Muscle of arm (tissue), 12 donors: Measurements from ENCODE around the gene FRMPD3. TPM values are rescaled to one million over a fixed set of nuclear protein-coding genes. Genes with fewer than 3 reads are reported as not detected.

Experiments used
- DNase-seq: peaks from one replicate; pipeline ENCODE4 v3.0.0-alpha.2; 2013
- polyA plus RNA-seq, 12 donors: library from polyadenylated mRNA; unstranded; fragments of 120-200 nt; gene quantifications; one replicate each; pipeline ENCODE4 v1.2.1, GENCODE V29; 2013; ENCODE audit not compliant: insufficient read length in 12 of 12

FRMPD3 gene
- polyA plus RNA-seq, 12 donors = 0.10 to 0.39 (median 0.15) TPM; not detected in 2

DNA sequence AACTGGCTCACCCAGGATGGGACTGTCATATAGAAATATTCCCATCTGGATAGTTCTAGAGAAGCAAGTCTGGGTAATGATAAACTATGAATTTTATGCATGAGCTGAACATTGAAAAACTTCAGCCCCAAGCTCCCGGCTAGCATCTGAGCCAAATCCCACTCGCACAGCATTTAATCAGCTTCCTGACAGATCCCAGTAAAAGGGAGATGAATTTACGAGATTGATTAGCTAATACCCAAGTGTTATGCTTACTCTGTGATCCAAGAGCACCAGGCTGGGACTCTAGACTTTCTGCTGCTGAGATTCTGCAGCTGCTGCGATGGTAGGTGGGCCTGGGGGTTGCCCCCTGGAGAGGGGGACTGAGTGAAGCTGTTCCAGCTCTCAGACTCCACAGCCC, 28.0 kb downstream of the FRMPD3 start:
- no peak for DNase-seq

DNA sequence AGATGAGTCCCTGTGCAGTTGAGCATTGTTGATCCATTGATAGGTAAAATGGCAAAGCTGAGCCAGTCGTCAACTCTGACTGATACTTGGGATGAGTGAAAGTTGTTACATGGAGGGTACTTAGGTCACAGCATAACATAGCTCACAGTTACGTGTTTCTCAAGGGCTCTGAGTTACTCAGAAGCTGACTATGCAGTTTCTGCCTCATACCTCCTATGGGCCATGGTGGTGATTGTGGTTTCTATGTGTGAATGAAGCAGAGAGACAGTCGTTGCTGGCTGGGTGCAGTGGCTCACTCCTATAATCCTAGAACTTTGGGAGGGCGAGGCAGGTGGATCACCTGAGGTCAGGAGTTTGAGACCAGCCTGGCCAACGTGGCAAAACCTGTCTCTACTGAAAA, 30.8 kb downstream of the FRMPD3 start:
- DNase-seq = no peak

DNA sequence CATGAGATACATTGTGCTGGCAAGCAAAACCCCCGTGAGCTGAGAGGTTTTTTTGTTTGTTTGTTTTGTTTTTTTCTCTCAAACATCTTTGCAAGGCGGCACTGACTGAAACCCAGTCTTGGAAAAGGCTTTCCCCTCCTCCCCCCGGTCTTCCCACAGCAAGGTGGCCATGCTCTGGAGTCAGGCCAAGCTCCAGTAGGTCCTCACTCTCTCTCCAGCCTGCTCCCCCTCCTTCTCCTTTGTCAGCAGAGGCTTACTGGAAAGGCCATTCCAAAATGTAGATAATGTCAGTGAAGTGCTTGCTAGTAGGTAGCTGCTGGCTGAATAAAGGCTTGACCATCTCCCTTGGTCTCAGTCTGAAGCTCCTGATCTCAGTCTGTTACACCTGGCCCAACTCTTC, 32.6 kb downstream of the FRMPD3 start:
- no peak for DNase-seq

DNA sequence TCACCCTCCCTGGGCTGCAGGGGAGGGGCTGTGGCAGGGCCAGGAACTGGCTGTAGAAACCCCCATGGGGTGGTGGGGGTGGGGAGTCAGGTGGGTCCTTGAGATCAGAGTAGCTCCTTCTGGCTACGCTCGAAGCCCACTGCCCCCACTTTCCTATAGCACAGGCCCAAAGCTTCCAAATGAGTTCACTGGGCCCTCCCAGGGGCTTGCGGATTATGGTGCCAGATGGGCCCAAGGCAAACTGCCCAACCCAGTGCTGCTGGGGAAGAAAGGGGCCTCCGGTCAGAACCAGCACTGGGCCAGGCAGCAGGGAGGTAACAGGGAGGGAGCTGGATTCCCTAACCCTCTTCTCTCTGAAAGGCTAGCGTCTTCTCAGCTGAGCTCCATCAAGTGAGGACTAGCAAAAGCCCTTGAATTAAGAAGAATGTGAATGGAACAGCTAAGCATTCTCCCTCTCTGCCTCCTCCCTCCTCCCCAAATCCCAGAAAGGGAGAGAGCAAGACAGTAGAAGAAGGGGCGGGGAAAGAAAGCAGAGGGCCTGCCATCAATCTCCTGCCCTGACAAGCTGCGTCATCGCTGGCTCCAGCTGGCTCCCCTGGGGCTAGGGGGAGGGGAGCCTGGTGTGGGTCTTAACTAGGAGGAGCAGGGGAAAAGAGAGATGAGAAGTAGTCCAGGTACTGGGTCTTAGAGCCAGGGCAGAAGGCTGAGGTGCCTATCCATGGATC, 34.7 kb downstream of the FRMPD3 start:
- peak; percentile 41 for DNase-seq

DNA sequence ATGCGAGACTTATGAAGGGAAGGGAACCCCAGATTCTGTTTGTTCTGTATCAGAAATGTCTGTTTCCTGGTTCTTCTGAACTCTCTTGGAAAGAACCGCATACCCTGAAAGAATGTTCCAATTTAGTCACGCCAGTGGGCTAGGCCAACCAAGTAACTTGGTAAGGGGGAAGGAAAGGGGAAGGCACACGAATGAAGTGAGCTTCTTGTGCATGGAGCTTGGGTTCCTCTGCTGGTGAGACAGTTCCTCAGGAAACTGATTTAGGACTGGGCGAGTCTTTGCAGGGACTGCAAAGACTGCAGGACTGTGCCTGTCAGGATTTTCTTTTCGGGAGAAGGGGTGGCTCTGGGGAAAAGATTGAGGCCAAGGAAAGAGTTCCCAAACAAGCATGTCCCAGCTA, 35.6 kb downstream of the FRMPD3 start:
- DNase-seq = peak; percentile 11

DNA sequence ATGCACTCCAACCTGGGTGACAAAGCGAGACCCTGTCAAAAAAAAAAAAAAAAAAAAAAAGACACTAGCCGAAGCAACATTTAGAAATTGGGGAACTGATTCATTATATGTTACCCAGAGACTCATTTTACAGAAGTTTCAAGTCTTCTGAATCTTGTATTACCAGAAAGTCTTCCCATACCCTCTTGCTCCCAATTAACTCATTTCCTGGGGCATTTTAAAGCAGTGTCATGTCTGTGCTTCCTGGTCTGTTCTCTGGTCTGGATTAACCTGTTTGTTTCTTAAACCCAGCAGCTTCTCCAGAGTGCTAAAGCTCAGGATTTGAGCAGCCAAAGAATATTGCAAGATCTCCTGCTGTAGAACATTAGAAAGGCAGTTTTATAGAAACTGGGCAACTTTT, 43.7 kb downstream of the FRMPD3 start:
- DNase-seq = no peak

DNA sequence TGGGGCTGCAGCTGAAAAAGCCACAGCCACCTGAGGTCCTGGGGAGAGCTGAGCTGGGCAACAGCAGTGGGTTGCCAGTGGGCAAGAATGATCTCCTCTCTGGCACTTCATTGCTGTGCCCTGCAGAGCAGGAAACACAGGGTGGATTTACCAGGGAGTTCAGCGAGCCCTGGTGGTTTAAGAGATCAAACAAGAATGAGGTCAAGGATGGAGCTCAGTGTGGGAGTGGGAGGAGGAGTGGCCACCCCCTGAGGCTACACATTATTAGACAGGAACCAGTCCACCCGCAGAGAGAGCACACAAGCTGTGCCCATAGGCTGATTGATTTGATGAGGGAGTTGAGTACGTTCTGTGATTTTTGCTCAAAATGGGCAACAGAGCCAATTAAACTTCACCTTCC, 47.3 kb downstream of the FRMPD3 start:
- DNase-seq = no peak

Other genes starting within 250 kb of the FRMPD3 start
- 1 to 10 TPM in 3 of 12 donors, under 1 TPM in 7, not detected in 2; 0.49 to 1.4 (median 0.84) TPM for gene NUP62CL, start 243.2 kb upstream of the FRMPD3 start, polyA plus RNA-seq
- not detected for gene DNAAF6, start 243.0 kb upstream of the FRMPD3 start, polyA plus RNA-seq
- 10 to 100 TPM in 11 of 12 donors, not detected in 1; 22.8 to 33.4 (median 26.5) TPM for gene PRPS1, start 178.9 kb downstream of the FRMPD3 start, polyA plus RNA-seq